GM12801 (cell line): Measurements from ENCODE around the gene GDPGP1.

Source experiments
- CTCF ChIP-seq: IDR thresholded peaks from one replicate; pipeline ENCODE4 v1.5.1; 2011; ENCODE audit warnings: control low read depth; ENCODE audit not compliant: insufficient read length; ENCODE audit errors: extremely low read depth

The GDPGP1 gene

GRCh38 chr15:90271459-90272166, 37.6 kb downstream of the GDPGP1 start:
- TF ChIP-seq CTCF = no peak

- no peak for TF ChIP-seq CTCF
Measured at GRCh38 chr15:90286678-90287077, 52.7 kb downstream of the GDPGP1 start.

- no peak for TF ChIP-seq CTCF
Measured at GRCh38 chr15:90287101-90287500, 53.1 kb downstream of the GDPGP1 start.

GRCh38 chr15:90287946-90288345, 53.9 kb downstream of the GDPGP1 start:
- no peak for TF ChIP-seq CTCF

GRCh38 chr15:90291679-90292356, 57.8 kb downstream of the GDPGP1 start:
- no peak for TF ChIP-seq CTCF

GRCh38 chr15:90294159-90294558, 60.1 kb downstream of the GDPGP1 start:
- TF ChIP-seq CTCF = no peak

GRCh38 chr15:90294601-90295269, 60.7 kb downstream of the GDPGP1 start:
- TF ChIP-seq CTCF = no peak
